NCI-H345 (cell line): ENCODE data around the gene ATP5PO.
"Not testable (repeated sequence)": the region's sequence is repeated elsewhere in the genome, so short reads cannot be mapped to it uniquely, and the experiment has no call there.

Experiments
- DNase-seq: peaks from one replicate; lab custom pipeline; 2025; lab: John Stamatoyannopoulos, UW

ATP5PO gene

GRCh38 chr21:33867868-33868267, 47.7 kb downstream of the ATP5PO start:
- DNase-seq = not testable (repeated sequence)

GRCh38 chr21:33866826-33867225, 48.8 kb downstream of the ATP5PO start:
- no peak for DNase-seq

GRCh38 chr21:33865996-33866575, 49.5 kb downstream of the ATP5PO start:
- no peak for DNase-seq

- no peak for DNase-seq
Measured at GRCh38 chr21:33865176-33865575, 50.4 kb downstream of the ATP5PO start.

- DNase-seq = no peak
Measured at GRCh38 chr21:33864150-33864549, 51.5 kb downstream of the ATP5PO start.

- not testable (repeated sequence) for DNase-seq
Measured at GRCh38 chr21:33863191-33863590, 52.4 kb downstream of the ATP5PO start.

GRCh38 chr21:33861125-33861524, 54.5 kb downstream of the ATP5PO start:
- DNase-seq = no peak

GRCh38 chr21:33860332-33860879, 55.2 kb downstream of the ATP5PO start:
- no peak for DNase-seq

- DNase-seq = no peak
Measured at GRCh38 chr21:33859373-33860102, 56.1 kb downstream of the ATP5PO start.

- no peak for DNase-seq
Measured at GRCh38 chr21:33858667-33859372, 56.8 kb downstream of the ATP5PO start.

- no peak for DNase-seq
Measured at GRCh38 chr21:33857846-33858666, 57.5 kb downstream of the ATP5PO start.

- DNase-seq = no peak
Measured at GRCh38 chr21:33856893-33857527, 58.6 kb downstream of the ATP5PO start.

- DNase-seq = no peak
Measured at GRCh38 chr21:33855190-33855589, 60.4 kb downstream of the ATP5PO start.

GRCh38 chr21:33854604-33855003, 61.0 kb downstream of the ATP5PO start:
- DNase-seq = peak; percentile 75
